IMR-90 (cell line): ENCODE measurements around the gene ZMYND11. TPM values are rescaled to one million over a fixed set of nuclear protein-coding genes. Genes with fewer than 3 reads are reported as not detected.

Experiments
- ATAC-seq: fragments of 200-7000 bp; cut with Tn5 transposase; 2 replicates; pipeline ENCODE4 v1.9.1; 2020; ENCODE audit warnings: low read depth, mild to moderate bottlenecking, moderate library complexity
- BruUV-seq: library from RNA; stranded (reverse); fragments of 400-500 nt; replicated peaks from 2 replicates; lab custom pipeline; 2021; lab: Mats Ljungman, UMichigan
- CTCF ChIA-PET: fragments of 300-600 bp; formaldehyde crosslinking; extraction: SDS; loops from one replicate; lab custom pipeline; 2021; ENCODE audit warnings: antibody characterized with exemption; lab: Yijun Ruan, JAX
- POLR2A ChIA-PET: fragments of 300-600 bp; sonication (Branson Sonifier 250); formaldehyde crosslinking; loops from one replicate; lab custom pipeline; 2022; ENCODE audit warnings: antibody characterized with exemption; ENCODE audit not compliant: unreplicated experiment; lab: Charles Lee
- DNase-seq: peaks from one replicate; pipeline ENCODE4 v3.0.0; 2013
- H2AFZ ChIP-seq: replicated peaks from 2 replicates; pipeline ENCODE3; 2013; ENCODE audit warnings: low read length, mild to moderate bottlenecking; ENCODE audit not compliant: poor library complexity
- H2AK5ac ChIP-seq: 2 replicates; pipeline ENCODE4 v1.6.1; 2013; ENCODE audit warnings: low read depth, low read length, inconsistent platforms
- H2AK9ac ChIP-seq: replicated peaks from 2 replicates; pipeline ENCODE3; 2013; ENCODE audit warnings: mild to moderate bottlenecking, low read depth, low read length, moderate library complexity; ENCODE audit not compliant: poor library complexity
- H2BK120ac ChIP-seq: 2 replicates; pipeline ENCODE4 v1.6.1; 2013; ENCODE audit warnings: low read depth, low read length, inconsistent platforms
- H2BK15ac ChIP-seq: 3 replicates; pipeline ENCODE4 v1.6.1; 2013; ENCODE audit warnings: low read depth, low read length, inconsistent platforms
- H2BK20ac ChIP-seq: 2 replicates; pipeline ENCODE4 v1.6.1; 2013; ENCODE audit warnings: low read depth, mild to moderate bottlenecking, inconsistent platforms, low read length, moderate library complexity
- H2BK5ac ChIP-seq: 2 replicates; pipeline ENCODE4 v1.6.1; 2013; ENCODE audit warnings: mild to moderate bottlenecking, low read depth, low read length, inconsistent platforms; ENCODE audit not compliant: poor library complexity, severe bottlenecking
- H3K14ac ChIP-seq: replicated peaks from 2 replicates; pipeline ENCODE4 v1.6.1; 2013; ENCODE audit warnings: low read depth, low read length, inconsistent platforms
- H3K18ac ChIP-seq: 2 replicates; pipeline ENCODE4 v1.6.1; 2013; ENCODE audit warnings: low read depth, low read length, control low read depth
- H3K23ac ChIP-seq: 2 replicates; pipeline ENCODE4 v1.6.1; 2013; ENCODE audit warnings: low read depth, low read length, inconsistent platforms
- H3K27ac ChIP-seq: 2 replicates; pipeline ENCODE4 v1.5.1; 2013; ENCODE audit warnings: mild to moderate bottlenecking, control low read depth, low read length; ENCODE audit not compliant: insufficient read depth
- H3K27me3 ChIP-seq: 2 replicates; pipeline ENCODE4 v1.6.1; 2013; ENCODE audit warnings: low read length; ENCODE audit not compliant: control insufficient read depth, insufficient read depth
- H3K36me3 ChIP-seq: 2 replicates; pipeline ENCODE4 v1.6.1; 2013; ENCODE audit warnings: low read length, mixed read lengths; ENCODE audit not compliant: control insufficient read depth, insufficient read depth
- H3K4ac ChIP-seq: 2 replicates; pipeline ENCODE4 v1.6.1; 2013; ENCODE audit warnings: low read depth, low read length, inconsistent platforms
- H3K4me1 ChIP-seq: 2 replicates; pipeline ENCODE4 v1.6.1; 2013; ENCODE audit warnings: low read length, mixed read lengths; ENCODE audit not compliant: control insufficient read depth, insufficient read depth
- H3K4me2 ChIP-seq: 2 replicates; pipeline ENCODE4 v1.6.1; 2013; ENCODE audit warnings: low read depth, mild to moderate bottlenecking, control low read depth, low read length, moderate library complexity
- H3K4me3 ChIP-seq: 2 replicates; pipeline ENCODE4 v1.5.1; 2013; ENCODE audit warnings: low read depth, mild to moderate bottlenecking, control low read depth, low read length, moderate library complexity; ENCODE audit not compliant: insufficient read depth
- H3K56ac ChIP-seq: 2 replicates; pipeline ENCODE4 v1.6.1; 2013; ENCODE audit warnings: low read length, inconsistent platforms; ENCODE audit not compliant: insufficient read depth; ENCODE audit errors: extremely low read depth
- H3K79me1 ChIP-seq, 2 experiments: 2 replicates each; pipeline ENCODE4 v1.6.1; 2013; ENCODE audit warnings: low read length in 2 of 2, inconsistent platforms in 1 of 2, low read depth in 1 of 2
- H3K9ac ChIP-seq: 2 replicates; pipeline ENCODE4 v1.6.1; 2013; ENCODE audit warnings: low read depth, low read length, control low read depth
- H3K9me1 ChIP-seq: 2 replicates; pipeline ENCODE4 v1.6.1; 2013; ENCODE audit warnings: low read length, inconsistent platforms; ENCODE audit not compliant: insufficient read depth
- H3K9me3 ChIP-seq: 2 replicates; pipeline ENCODE4 v1.6.1; 2013; ENCODE audit warnings: low read length; ENCODE audit not compliant: control insufficient read depth, insufficient read depth
- H4K20me1 ChIP-seq: 2 replicates; pipeline ENCODE4 v1.6.1; 2013; ENCODE audit warnings: low read length, inconsistent platforms; ENCODE audit not compliant: insufficient read depth
- H4K5ac ChIP-seq: 2 replicates; pipeline ENCODE4 v1.6.1; 2013; ENCODE audit warnings: mild to moderate bottlenecking, low read depth, low read length, control low read depth
- H4K8ac ChIP-seq, 2 experiments: 2 replicates each; pipeline ENCODE4 v1.6.1; 2013; ENCODE audit warnings: low read depth in 2 of 2, low read length in 2 of 2, control low read depth in 1 of 2, inconsistent platforms in 1 of 2
- H4K91ac ChIP-seq: 2 replicates; pipeline ENCODE4 v1.6.1; 2013; ENCODE audit warnings: low read depth, low read length, inconsistent platforms; ENCODE audit not compliant: insufficient read depth
- CEBPB ChIP-seq: IDR thresholded peaks from 2 replicates; pipeline ENCODE4 v1.6.1; 2012; ENCODE audit warnings: low read depth, low read length, improper control_type of control experiment
- CTCF ChIP-seq: conservative IDR thresholded peaks from 2 replicates; pipeline ENCODE4 v1.5.1; 2012; ENCODE audit warnings: mild to moderate bottlenecking, low read depth, low read length, improper control_type of control experiment
- FOS ChIP-seq: fragments of 150-350 bp; IDR thresholded peaks from 2 replicates; pipeline ENCODE4 v1.6.1; 2016; ENCODE audit warnings: low read depth, low read length
- MAFK ChIP-seq: IDR thresholded peaks from 2 replicates; pipeline ENCODE4 v1.6.1; 2012; ENCODE audit warnings: low read depth, low read length, improper control_type of control experiment
- NFE2L2 ChIP-seq: fragments of 150-350 bp; IDR thresholded peaks from 2 replicates; pipeline ENCODE4 v1.6.1; 2016; ENCODE audit warnings: low read depth, mild to moderate bottlenecking, low read length
- RCOR1 ChIP-seq: IDR thresholded peaks from 2 replicates; pipeline ENCODE4 v1.6.1; 2012; ENCODE audit warnings: mild to moderate bottlenecking, low read length, improper control_type of control experiment; ENCODE audit not compliant: insufficient replicate concordance
- WGBS, 2 experiments: methylation state at CpG; one replicate each; pipeline versions ENCODE4 v1.1.5 to v1.1.7; 2013; ENCODE audit warnings: missing lambda C conversion rate in 2 of 2; ENCODE audit not compliant: insufficient read length in 1 of 2; ENCODE audit errors: extremely low coverage in 2 of 2; 5-methylcytosine and 5-hydroxymethylcytosine counted together
- dilution Hi-C: fragments of 300-500 bp; cut with HindIII; formaldehyde crosslinking; loops from one replicate; pipeline ENCODE4 v1.14.3; 2018; ENCODE audit warnings: low sequenced_read_pairs; ENCODE audit not compliant: unreplicated experiment
- in situ Hi-C: fragments of 300-500 bp; cut with MboI; formaldehyde crosslinking; loops from 3 replicates; pipeline ENCODE4 v1.14.3; 2019; ENCODE audit warnings: low sequenced_read_pairs, inconsistent platforms, mixed read lengths
- intact Hi-C: fragments of 100-400 bp; cut with micrococcal nuclease; formaldehyde crosslinking; loops from 2 replicates; pipeline ENCODE4 v1.10.0; 2022
- polyA plus RNA-seq, 3 experiments: library from polyadenylated mRNA; depleted of rRNA; stranded (reverse); fragments of >200 nt; gene quantifications; 2 replicates each; pipeline ENCODE4 v1.2.3, GENCODE V29; 2012; ENCODE audit warnings: low replicate concordance in 1 of 3
- total RNA-seq: library from RNA; depleted of rRNA; stranded (reverse); fragments of >200 nt; gene quantifications from 2 replicates; pipeline ENCODE4 v1.2.3, GENCODE V29; 2012

Gene ZMYND11
- total and polyA plus RNA-seq, 2 of the 4 experiments (the other 2 are of a cell fraction) = 39.5 to 72.2 TPM

- peak; percentile 59 for DNase-seq
- peaks cover 32 to 52% of the 10 kb centered on the region in 2 experiments for H3K79me1 ChIP-seq
- no peak overlapping the region for H2AFZ ChIP-seq
- H3K27me3 ChIP-seq = no peaks in the 10 kb centered on the region
- peaks cover 5% of the 10 kb centered on the region; the same call in 1 of the 2 replicates for H3K4me1 ChIP-seq
- H3K14ac ChIP-seq = no peak overlapping the region
- no TSS peak for BruUV-seq
- H3K56ac ChIP-seq = no peak overlapping the region
- H2BK120ac ChIP-seq = no peak overlapping the region
- H2BK15ac ChIP-seq = no peak overlapping the region
- WGBS, 2 experiments = no CpG with 5 or more reads among the region's 5 CpGs
- H3K9ac ChIP-seq = no peak overlapping the region
- no peak overlapping the region for H3K4ac ChIP-seq
- no peaks in the 10 kb centered on the region for H4K20me1 ChIP-seq
- peak overlapping the region; percentile 39; the same call in 1 of the 2 replicates for H2BK20ac ChIP-seq
- dilution Hi-C loops (no loop called here), intact Hi-C loops (no loop called here), in situ Hi-C loops (no loop called here)
- peaks cover 5% of the 10 kb centered on the region for H3K9me3 ChIP-seq
- no peak overlapping the region for H3K4me3 ChIP-seq
- ChIA-PET CTCF (no interaction called here), POLR2A (no interaction called here)
- ATAC-seq = peak; percentile 28; the same call in 1 of the 2 replicates
- peaks cover 5% of the 10 kb centered on the region; the same call in 1 of the 2 replicates for H3K9me1 ChIP-seq
- no peak overlapping the region for H4K91ac ChIP-seq
- H2BK5ac ChIP-seq = peak overlapping the region; percentile 4
- no peak overlapping the region for H3K27ac ChIP-seq
- H2AK5ac ChIP-seq = no peak overlapping the region
- H3K36me3 ChIP-seq = peaks cover 3% of the 10 kb centered on the region
- H4K5ac ChIP-seq = no peak overlapping the region
- no peak overlapping the region for H2AK9ac ChIP-seq
- H3K23ac ChIP-seq = no peak overlapping the region
- no peak overlapping the region for H4K8ac ChIP-seq
- no peak for TF ChIP-seq MAFK
- TF ChIP-seq CEBPB = no peak
- no peak for TF ChIP-seq NFE2L2
- no peak for TF ChIP-seq FOS
- TF ChIP-seq CTCF = no peak
- no peak for TF ChIP-seq RCOR1
- no peak overlapping the region; the same call in 1 of the 2 replicates for H3K4me2 ChIP-seq
- no peak overlapping the region; the same call in 1 of the 2 replicates for H3K18ac ChIP-seq
Measured at GRCh38 chr10:184911-185310, 49.7 kb downstream of the ZMYND11 start.
